ENCODE results near the gene MAP2K5.

DNA sequence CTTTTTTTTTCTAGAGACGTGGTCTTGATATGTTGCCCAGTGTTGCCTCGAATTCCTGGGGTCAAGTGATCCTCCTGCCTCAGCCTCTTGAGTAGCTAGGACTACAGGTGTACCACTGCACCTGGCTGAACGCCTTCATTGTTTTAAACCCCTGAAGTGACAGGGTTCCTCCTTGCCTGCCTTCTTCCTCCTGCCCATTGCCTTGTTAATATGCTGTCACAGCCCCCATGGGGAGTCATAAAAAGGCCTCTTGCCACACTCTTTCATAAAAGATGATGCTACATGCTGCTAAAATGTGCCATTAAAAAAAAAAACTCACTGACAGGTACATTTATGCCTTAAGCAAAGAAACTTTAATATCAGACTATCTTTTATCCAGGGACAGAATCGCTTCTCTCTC is 166.0 kb downstream of the MAP2K5 start:
- TF ChIP-seq, protein P1, sequence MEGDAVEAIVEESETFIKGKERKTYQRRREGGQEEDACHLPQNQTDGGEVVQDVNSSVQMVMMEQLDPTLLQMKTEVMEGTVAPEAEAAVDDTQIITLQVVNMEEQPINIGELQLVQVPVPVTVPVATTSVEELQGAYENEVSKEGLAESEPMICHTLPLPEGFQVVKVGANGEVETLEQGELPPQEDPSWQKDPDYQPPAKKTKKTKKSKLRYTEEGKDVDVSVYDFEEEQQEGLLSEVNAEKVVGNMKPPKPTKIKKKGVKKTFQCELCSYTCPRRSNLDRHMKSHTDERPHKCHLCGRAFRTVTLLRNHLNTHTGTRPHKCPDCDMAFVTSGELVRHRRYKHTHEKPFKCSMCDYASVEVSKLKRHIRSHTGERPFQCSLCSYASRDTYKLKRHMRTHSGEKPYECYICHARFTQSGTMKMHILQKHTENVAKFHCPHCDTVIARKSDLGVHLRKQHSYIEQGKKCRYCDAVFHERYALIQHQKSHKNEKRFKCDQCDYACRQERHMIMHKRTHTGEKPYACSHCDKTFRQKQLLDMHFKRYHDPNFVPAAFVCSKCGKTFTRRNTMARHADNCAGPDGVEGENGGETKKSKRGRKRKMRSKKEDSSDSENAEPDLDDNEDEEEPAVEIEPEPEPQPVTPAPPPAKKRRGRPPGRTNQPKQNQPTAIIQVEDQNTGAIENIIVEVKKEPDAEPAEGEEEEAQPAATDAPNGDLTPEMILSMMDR (IDR thresholded peaks at IDR 0.05; ENCODE audit: low read length) = no peak
- TF ChIP-seq EZH2 (IDR thresholded peaks at IDR 0.05; ENCODE audit: borderline replicate concordance, low read length) = no peak

All from OCI-LY1 (cell line).